ENCODE measurements around the gene BRD3OS.

- TF ChIP-seq BCLAF1 (IDR thresholded peaks at IDR 0.05) (no peak), ATF2 (CRISPR knock-in tag; IDR thresholded peaks at IDR 0.05) (no peak), ZNF331 (CRISPR knock-in tag; IDR thresholded peaks at IDR 0.05) (no peak), BHLHE40 (IDR thresholded peaks at IDR 0.05; ENCODE audit: low read length) (no peak), ESRRA (CRISPR knock-in tag; IDR thresholded peaks at IDR 0.05; ENCODE audit: low read depth) (no peak), JUND (CRISPR knock-in tag; IDR thresholded peaks at IDR 0.05) (no peak), CTCF (CRISPR knock-in tag; IDR thresholded peaks at IDR 0.05) (no peak), ZBTB42 (CRISPR knock-in tag; IDR thresholded peaks at IDR 0.05) (no peak), PBX3 (CRISPR knock-in tag; IDR thresholded peaks at IDR 0.05; ENCODE audit: borderline replicate concordance) (no peak)
Observed at GRCh38 chr9:134053401-134053871, 28.2 kb downstream of the BRD3OS start.
